SK-N-SH (cell line): Measurements from ENCODE around the gene FBLIM1. TPM values are rescaled to one million over a fixed set of nuclear protein-coding genes. Genes with fewer than 3 reads are reported as not detected.

Experiments
- CTCF ChIA-PET: fragments of 300-600, 350-600 bp; formaldehyde crosslinking; extraction: SDS; loops from one replicate; lab custom pipeline; 2021; lab: Yijun Ruan, JAX
- POLR2A ChIA-PET: fragments of 350-600 bp; sonication (Branson Sonifier 250); formaldehyde crosslinking; extraction: SDS; loops from one replicate; lab custom pipeline; 2020; ENCODE audit warnings: antibody characterized with exemption, inconsistent platforms; lab: Yijun Ruan, JAX
- DNase-seq: peaks from one replicate; pipeline ENCODE4 v3.0.0; 2012
- H2AFZ ChIP-seq: fragments of 200-600 bp; sonication (generic); 2 replicates; pipeline ENCODE4 v1.8.1; 2016; ENCODE audit warnings: antibody characterized with exemption, mild to moderate bottlenecking, low read depth
- H3F3A ChIP-seq: fragments of 200-600 bp; sonication (generic); replicated peaks from 2 replicates; pipeline ENCODE3; 2016; ENCODE audit warnings: antibody characterized with exemption, mild to moderate bottlenecking; ENCODE audit not compliant: insufficient read depth
- H3K27ac ChIP-seq, 2 experiments: fragments of 200-500 bp in 1 of 2; fragments of 200-600 bp in 1 of 2; sonication (Bioruptor generic) in 1 of 2; sonication (generic), shearing (Covaris generic) in 1 of 2; 2 replicates each; pipeline versions ENCODE4 v1.5.1 to v1.6.1; 2014 to 2016; ENCODE audit warnings: low read depth in 2 of 2, inconsistent platforms in 1 of 2, low read length in 1 of 2, mild to moderate bottlenecking in 1 of 2, mixed read lengths in 1 of 2
- H3K27me3 ChIP-seq: fragments of 200-600 bp; sonication (generic), shearing (Covaris generic); 2 replicates; pipeline ENCODE4 v1.6.1; 2016; ENCODE audit warnings: mixed run types; ENCODE audit not compliant: insufficient read depth
- H3K36me3 ChIP-seq, 2 experiments: fragments of 200-500 bp in 1 of 2; fragments of 200-600 bp in 1 of 2; sonication (Bioruptor generic) in 1 of 2; sonication (generic) in 1 of 2; replicated peaks in 1 of 2; 2 replicates each; pipeline versions ENCODE3 to v1.5.1; 2014 to 2016; ENCODE audit warnings: low read length in 1 of 2, mild to moderate bottlenecking in 1 of 2; ENCODE audit not compliant: insufficient read depth in 2 of 2, control insufficient read depth in 1 of 2
- H3K4me1 ChIP-seq, 2 experiments: fragments of 200-500 bp in 1 of 2; fragments of 200-600 bp in 1 of 2; sonication (Bioruptor generic) in 1 of 2; sonication (generic), shearing (Covaris generic) in 1 of 2; 2 replicates each; pipeline versions ENCODE4 v1.5.1 to v1.6.1; 2014 to 2016; ENCODE audit warnings: low read depth in 1 of 2, low read length in 1 of 2, mixed run types in 1 of 2; ENCODE audit not compliant: insufficient read depth in 2 of 2, control insufficient read depth in 1 of 2
- H3K4me2 ChIP-seq: fragments of 200-600 bp; sonication (generic), shearing (Covaris generic); 2 replicates; pipeline ENCODE4 v1.6.1; 2017; ENCODE audit warnings: mixed run types
- H3K4me3 ChIP-seq, 2 experiments: fragments of 200-500 bp in 1 of 2; fragments of 200-600 bp in 1 of 2; sonication (Bioruptor generic) in 1 of 2; sonication (generic), shearing (Covaris generic) in 1 of 2; 2 replicates each; pipeline versions ENCODE4 v1.5.1 to v1.8.1; 2014 to 2016; ENCODE audit warnings: low read depth in 2 of 2, inconsistent platforms in 1 of 2, low read length in 1 of 2, mild to moderate bottlenecking in 1 of 2, mixed read lengths in 1 of 2, moderate library complexity in 1 of 2
- H3K79me2 ChIP-seq: fragments of 200-600 bp; sonication (generic); 2 replicates; pipeline ENCODE4 v1.8.1; 2017; ENCODE audit warnings: mild to moderate bottlenecking; ENCODE audit not compliant: insufficient read depth
- H3K9ac ChIP-seq: fragments of 200-600 bp; sonication (generic); 2 replicates; pipeline ENCODE4 v1.6.1; 2017; ENCODE audit warnings: mixed run types
- H3K9me2 ChIP-seq: fragments of 200-600 bp; sonication (generic); 2 replicates; pipeline ENCODE4 v1.6.1; 2017; ENCODE audit warnings: mixed run types
- H3K9me3 ChIP-seq: fragments of 200-600 bp; sonication (generic); 2 replicates; pipeline ENCODE4 v1.6.1; 2017; ENCODE audit warnings: mixed run types, mild to moderate bottlenecking, moderate library complexity
- H4K20me1 ChIP-seq: fragments of 200-600 bp; sonication (generic); 2 replicates; pipeline ENCODE4 v1.6.1; 2017; ENCODE audit warnings: mild to moderate bottlenecking, mixed run types; ENCODE audit not compliant: insufficient read depth
- CTCF ChIP-seq: fragments of 200-600 bp; sonication (generic); IDR thresholded peaks from 2 replicates; pipeline ENCODE4 v1.6.1; 2017; ENCODE audit warnings: antibody characterized with exemption, mild to moderate bottlenecking, moderate library complexity
- EP300 ChIP-seq, 2 experiments: IDR thresholded peaks; 2 replicates each; pipeline versions ENCODE4 v1.4.0 to v1.6.1; 2012; ENCODE audit warnings: borderline replicate concordance in 1 of 2, low read depth in 1 of 2, low read length in 1 of 2
- MEF2A ChIP-seq: IDR thresholded peaks from 2 replicates; pipeline ENCODE4 v1.4.0; 2012; ENCODE audit warnings: low read depth, borderline replicate concordance
- NFIC ChIP-seq: IDR thresholded peaks from 2 replicates; pipeline ENCODE4 v1.4.0; 2012; ENCODE audit warnings: borderline replicate concordance
- PBX3 ChIP-seq: IDR thresholded peaks from 2 replicates; pipeline ENCODE4; 2012
- POLR2AphosphoS5 ChIP-seq: IDR thresholded peaks from 2 replicates; pipeline ENCODE4 v1.6.1; 2012; ENCODE audit warnings: low read depth, low read length
- RFX5 ChIP-seq: IDR thresholded peaks from 2 replicates; pipeline ENCODE4 v1.6.1; 2012; ENCODE audit warnings: mild to moderate bottlenecking, improper control_type of control experiment, low read length
- TEAD4 ChIP-seq: IDR thresholded peaks from 2 replicates; pipeline ENCODE4 v1.4.0; 2012; ENCODE audit warnings: mild to moderate bottlenecking, borderline replicate concordance; ENCODE audit not compliant: insufficient read depth
- USF2 ChIP-seq: fragments of 150-350 bp; IDR thresholded peaks from 2 replicates; pipeline ENCODE4 v1.6.1; 2017; ENCODE audit warnings: antibody characterized with exemption, low read length, low read depth, borderline replicate concordance
- WGBS: methylation state at CpG from one replicate; pipeline ENCODE4 v1.1.6; 2017; ENCODE audit warnings: low lambda C conversion rate; 5-methylcytosine and 5-hydroxymethylcytosine counted together
- polyA plus RNA-seq, 3 experiments: library from polyadenylated mRNA; depleted of rRNA; stranded (reverse); fragments of >200 nt; gene quantifications; 2 replicates each; pipeline ENCODE4 v1.2.3, GENCODE V29; 2012
- TF ChIP-seq, protein P1 (sequence below): IDR thresholded peaks from 2 replicates; pipeline ENCODE4 v1.4.0; 2012; ENCODE audit warnings: low read depth, borderline replicate concordance

Gene FBLIM1
- polyA plus RNA-seq, 1 of the 3 experiments (the other 2 are of a cell fraction): 89.8 TPM

- POLR2A ChIA-PET: no interaction called here
These were observed 6.9 kb upstream of the FBLIM1 start for GRCh38 chr1:15751717-15752116.

More at GRCh38 chr1:15751717-15752116, 6.9 kb upstream of the FBLIM1 start:
- no peaks in the 10 kb centered on the region for H3K9me3 ChIP-seq
- H3K9ac ChIP-seq: no peak overlapping the region
- H4K20me1 ChIP-seq: no peaks in the 10 kb centered on the region
- H2AFZ ChIP-seq: no peak overlapping the region
- H3K4me2 ChIP-seq: no peak overlapping the region
- no peak overlapping the region for H3K4me3 ChIP-seq
- no peaks in the 10 kb centered on the region for H3K27me3 ChIP-seq
- H3K4me1 ChIP-seq: peaks cover 10 to 28% of the 10 kb centered on the region in 2 experiments; a peak in 3 of 4 replicates
- CTCF ChIA-PET: interaction anchor here (0.6 to 0.9 kb wide), 3 partner anchors 10 to 180 kb away, joined by 3 read pairs; no protein-coding TSS in a partner anchor
- H3K9me2 ChIP-seq: no peaks in the 10 kb centered on the region
- H3K36me3 ChIP-seq: no peaks in the 10 kb centered on the region
- no peak for DNase-seq
- no peak for TF ChIP-seq EP300 (IDR thresholded peaks at IDR 0.05; ENCODE audit: borderline replicate concordance in 1 of 2, low read depth in 1 of 2, low read length in 1 of 2)
- TF ChIP-seq, protein P1, sequence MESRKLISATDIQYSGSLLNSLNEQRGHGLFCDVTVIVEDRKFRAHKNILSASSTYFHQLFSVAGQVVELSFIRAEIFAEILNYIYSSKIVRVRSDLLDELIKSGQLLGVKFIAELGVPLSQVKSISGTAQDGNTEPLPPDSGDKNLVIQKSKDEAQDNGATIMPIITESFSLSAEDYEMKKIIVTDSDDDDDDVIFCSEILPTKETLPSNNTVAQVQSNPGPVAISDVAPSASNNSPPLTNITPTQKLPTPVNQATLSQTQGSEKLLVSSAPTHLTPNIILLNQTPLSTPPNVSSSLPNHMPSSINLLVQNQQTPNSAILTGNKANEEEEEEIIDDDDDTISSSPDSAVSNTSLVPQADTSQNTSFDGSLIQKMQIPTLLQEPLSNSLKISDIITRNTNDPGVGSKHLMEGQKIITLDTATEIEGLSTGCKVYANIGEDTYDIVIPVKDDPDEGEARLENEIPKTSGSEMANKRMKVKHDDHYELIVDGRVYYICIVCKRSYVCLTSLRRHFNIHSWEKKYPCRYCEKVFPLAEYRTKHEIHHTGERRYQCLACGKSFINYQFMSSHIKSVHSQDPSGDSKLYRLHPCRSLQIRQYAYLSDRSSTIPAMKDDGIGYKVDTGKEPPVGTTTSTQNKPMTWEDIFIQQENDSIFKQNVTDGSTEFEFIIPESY: no peak
- no peak for TF ChIP-seq POLR2AphosphoS5
- no peak for TF ChIP-seq MEF2A
- TF ChIP-seq USF2: no peak
- TF ChIP-seq CTCF: no peak
- no peak for TF ChIP-seq NFIC
- TF ChIP-seq TEAD4: no peak
- TF ChIP-seq RFX5: no peak
- TF ChIP-seq PBX3: no peak
- 87% methylated on average over 9 of the region's 10 CpGs for WGBS
- H3F3A ChIP-seq: peaks cover 10% of the 10 kb centered on the region
- no peak overlapping the region for H3K27ac ChIP-seq
- H3K79me2 ChIP-seq: no peaks in the 10 kb centered on the region
